C4-2B (cell line): ENCODE measurements around the gene CPLX3.

Experiments
- ZFX ChIP-seq: fragments of 450-650 bp; IDR thresholded peaks from 2 replicates; pipeline ENCODE4 v1.6.1; 2017
- TF ChIP-seq, protein P1 (sequence below): fragments of 450-650 bp; conservative IDR thresholded peaks from 2 replicates; pipeline ENCODE4 v1.5.1; 2017; ENCODE audit warnings: mild to moderate bottlenecking

GRCh38 chr15:74790080-74790916, 36.1 kb upstream of the CPLX3 start:
- TF ChIP-seq, protein P1, sequence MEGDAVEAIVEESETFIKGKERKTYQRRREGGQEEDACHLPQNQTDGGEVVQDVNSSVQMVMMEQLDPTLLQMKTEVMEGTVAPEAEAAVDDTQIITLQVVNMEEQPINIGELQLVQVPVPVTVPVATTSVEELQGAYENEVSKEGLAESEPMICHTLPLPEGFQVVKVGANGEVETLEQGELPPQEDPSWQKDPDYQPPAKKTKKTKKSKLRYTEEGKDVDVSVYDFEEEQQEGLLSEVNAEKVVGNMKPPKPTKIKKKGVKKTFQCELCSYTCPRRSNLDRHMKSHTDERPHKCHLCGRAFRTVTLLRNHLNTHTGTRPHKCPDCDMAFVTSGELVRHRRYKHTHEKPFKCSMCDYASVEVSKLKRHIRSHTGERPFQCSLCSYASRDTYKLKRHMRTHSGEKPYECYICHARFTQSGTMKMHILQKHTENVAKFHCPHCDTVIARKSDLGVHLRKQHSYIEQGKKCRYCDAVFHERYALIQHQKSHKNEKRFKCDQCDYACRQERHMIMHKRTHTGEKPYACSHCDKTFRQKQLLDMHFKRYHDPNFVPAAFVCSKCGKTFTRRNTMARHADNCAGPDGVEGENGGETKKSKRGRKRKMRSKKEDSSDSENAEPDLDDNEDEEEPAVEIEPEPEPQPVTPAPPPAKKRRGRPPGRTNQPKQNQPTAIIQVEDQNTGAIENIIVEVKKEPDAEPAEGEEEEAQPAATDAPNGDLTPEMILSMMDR: no peak
- TF ChIP-seq ZFX: no peak
